ENCODE measurements around the gene GRID2. TPM values are rescaled to one million over a fixed set of nuclear protein-coding genes. Genes with fewer than 3 reads are reported as not detected.

Gene GRID2
- total and polyA plus RNA-seq, 2 donors (not counting 1 experiment from before 2014, with no cell fraction given) = under 0.01 to 0.02 TPM

- no peaks in the 10 kb centered on the region for H3K27me3 ChIP-seq (ENCODE audit: control insufficient read depth, insufficient read depth, low read length)
These were observed 957.4 kb downstream of the GRID2 start for GRCh38 chr4:93261207-93261606.

GRCh38 chr4:93263166-93263565, 959.4 kb downstream of the GRID2 start:
- no peaks in the 10 kb centered on the region for H3K79me2 ChIP-seq (ENCODE audit: control insufficient read depth, insufficient read depth, low read length)
- H3K4me3 ChIP-seq (replicated peaks in 1 of 4; ENCODE audit: control extremely low read depth in 1 of 4, insufficient read depth in 1 of 4, low read depth in 3 of 4, low read length in 4 of 4) = no peak overlapping the region
- no peak overlapping the region for H3K4me2 ChIP-seq (ENCODE audit: extremely low read depth, insufficient read depth, low read length)
- H2AFZ ChIP-seq (ENCODE audit: low read length) = no peak overlapping the region
- no peak overlapping the region for H3K27ac ChIP-seq (ENCODE audit: insufficient read depth, low read length)
- H3K36me3 ChIP-seq (ENCODE audit: control insufficient read depth, insufficient read depth, low read length) = no peaks in the 10 kb centered on the region
- no peak overlapping the region for H3K9ac ChIP-seq (ENCODE audit: insufficient read depth, low read length)
- no peak for TF ChIP-seq CTCF (conservative IDR thresholded peaks at IDR 0.05 in 1 of 2, IDR thresholded peaks at IDR 0.05 in 1 of 2; ENCODE audit: low read depth in 1 of 2, low read length in 2 of 2)
- TF ChIP-seq EZH2 (IDR thresholded peaks at IDR 0.05; ENCODE audit: low read length, missing control alignments) = no peak
- DNase-seq (ENCODE audit: low read depth in 2 of 2) = no peak
- no peaks in the 10 kb centered on the region for H3K27me3 ChIP-seq (ENCODE audit: control insufficient read depth, insufficient read depth, low read length)
- no peaks in the 10 kb centered on the region for H3K4me1 ChIP-seq (ENCODE audit: control insufficient read depth, extremely low read depth, insufficient read depth, low read length)
- H3K9me3 ChIP-seq (ENCODE audit: control insufficient read depth, insufficient read depth, low read depth, low read length) = no peaks in the 10 kb centered on the region
- no peaks in the 10 kb centered on the region for H4K20me1 ChIP-seq (ENCODE audit: control insufficient read depth, extremely low read depth, insufficient read depth, low read length)

More at GRCh38 chr4:93261207-93261606, 957.4 kb downstream of the GRID2 start:
- Histone ChIP-seq H3K27ac (ENCODE audit: insufficient read depth, low read length) (no peak overlapping the region), H4K20me1 (ENCODE audit: control insufficient read depth, extremely low read depth, insufficient read depth, low read length) (no peaks in the 10 kb centered on the region), H3K79me2 (ENCODE audit: control insufficient read depth, insufficient read depth, low read length) (no peaks in the 10 kb centered on the region), H3K4me3 (replicated peaks in 1 of 4; ENCODE audit: control extremely low read depth in 1 of 4, insufficient read depth in 1 of 4, low read depth in 3 of 4, low read length in 4 of 4) (no peak overlapping the region), H2AFZ (ENCODE audit: low read length) (no peak overlapping the region), H3K4me1 (ENCODE audit: control insufficient read depth, extremely low read depth, insufficient read depth, low read length) (no peaks in the 10 kb centered on the region), H3K36me3 (ENCODE audit: control insufficient read depth, insufficient read depth, low read length) (no peaks in the 10 kb centered on the region), H3K4me2 (ENCODE audit: extremely low read depth, insufficient read depth, low read length) (no peak overlapping the region), H3K9ac (ENCODE audit: insufficient read depth, low read length) (no peak overlapping the region), H3K9me3 (ENCODE audit: control insufficient read depth, insufficient read depth, low read depth, low read length) (no peaks in the 10 kb centered on the region)
- DNase-seq (ENCODE audit: low read depth in 2 of 2) = no peak
- no peak for TF ChIP-seq EZH2 (IDR thresholded peaks at IDR 0.05; ENCODE audit: low read length, missing control alignments)
- no peak for TF ChIP-seq CTCF (conservative IDR thresholded peaks at IDR 0.05 in 1 of 2, IDR thresholded peaks at IDR 0.05 in 1 of 2; ENCODE audit: low read depth in 1 of 2, low read length in 2 of 2)

- Histone ChIP-seq H3K4me2 (ENCODE audit: extremely low read depth, insufficient read depth, low read length) (no peak overlapping the region), H4K20me1 (ENCODE audit: control insufficient read depth, extremely low read depth, insufficient read depth, low read length) (no peaks in the 10 kb centered on the region), H2AFZ (ENCODE audit: low read length) (no peak overlapping the region), H3K36me3 (ENCODE audit: control insufficient read depth, insufficient read depth, low read length) (no peaks in the 10 kb centered on the region), H3K4me3 (replicated peaks in 1 of 4; ENCODE audit: control extremely low read depth in 1 of 4, insufficient read depth in 1 of 4, low read depth in 3 of 4, low read length in 4 of 4) (no peak overlapping the region), H3K4me1 (ENCODE audit: control insufficient read depth, extremely low read depth, insufficient read depth, low read length) (no peaks in the 10 kb centered on the region), H3K79me2 (ENCODE audit: control insufficient read depth, insufficient read depth, low read length) (no peaks in the 10 kb centered on the region), H3K27me3 (ENCODE audit: control insufficient read depth, insufficient read depth, low read length) (no peaks in the 10 kb centered on the region), H3K27ac (ENCODE audit: insufficient read depth, low read length) (no peak overlapping the region), H3K9ac (ENCODE audit: insufficient read depth, low read length) (no peak overlapping the region), H3K9me3 (ENCODE audit: control insufficient read depth, insufficient read depth, low read depth, low read length) (no peaks in the 10 kb centered on the region)
- DNase-seq (ENCODE audit: low read depth in 2 of 2) = no peak
- TF ChIP-seq EZH2 (IDR thresholded peaks at IDR 0.05; ENCODE audit: low read length, missing control alignments) = no peak
- TF ChIP-seq CTCF (conservative IDR thresholded peaks at IDR 0.05 in 1 of 2, IDR thresholded peaks at IDR 0.05 in 1 of 2; ENCODE audit: low read depth in 1 of 2, low read length in 2 of 2) = no peak
These were observed 964.0 kb downstream of the GRID2 start for GRCh38 chr4:93267747-93268146.

Data from fibroblast of lung (primary cell).